ENCODE measurements around the gene NPAS2.

DNA sequence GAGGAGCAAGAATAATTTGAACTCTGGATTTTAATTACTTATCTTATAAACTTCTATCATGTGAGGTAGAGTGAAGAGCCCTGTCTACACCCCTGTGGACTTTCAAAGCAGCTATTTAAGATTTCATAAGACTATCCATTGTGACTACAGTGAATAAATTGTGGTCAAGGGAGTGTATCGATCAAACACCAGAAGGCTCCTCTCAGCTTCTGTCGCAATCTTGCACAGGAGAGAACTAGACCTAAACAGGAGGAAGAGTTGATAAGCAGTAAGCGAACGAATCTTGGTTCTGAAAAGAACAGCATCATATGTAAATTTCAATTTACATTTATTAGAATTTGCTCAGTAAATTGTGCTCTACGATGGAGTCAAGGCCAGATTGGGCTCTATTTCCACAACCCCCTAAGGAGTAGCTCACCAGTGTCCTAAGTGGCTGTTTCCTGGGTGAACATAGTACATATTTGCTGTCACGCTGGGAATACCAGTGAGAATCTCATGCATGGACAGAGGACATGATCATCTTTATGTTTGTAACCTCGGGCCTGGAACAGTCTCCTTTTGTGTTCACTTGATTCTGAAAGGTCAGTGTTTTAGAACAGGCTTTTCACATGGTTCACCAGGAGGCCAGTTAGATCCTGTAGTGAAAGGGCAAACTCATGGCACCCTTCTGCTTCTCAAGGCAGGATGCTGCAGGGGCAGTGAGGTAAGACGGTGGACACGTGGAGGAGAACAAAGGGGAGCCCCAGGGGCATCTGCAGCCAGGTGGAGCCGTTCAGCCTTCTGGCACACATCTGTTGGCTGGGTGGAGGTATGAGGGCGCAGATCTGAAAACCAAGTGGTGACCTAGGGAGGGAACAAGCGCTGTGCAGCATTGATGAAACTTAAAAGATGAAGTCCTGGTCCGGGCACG is 33.3 kb downstream of the NPAS2 start:
- TF ChIP-seq CTCF (conservative IDR thresholded peaks at IDR 0.05; ENCODE audit: low read length) (no peak), EZH2phosphoT487 (IDR thresholded peaks at IDR 0.05; ENCODE audit: borderline replicate concordance) (no peak)

Measured in Loucy (cell line).